ENCODE measurements around the gene CTSZ.
"Not testable (repeated sequence)": the region's sequence is repeated elsewhere in the genome, so short reads cannot be mapped to it uniquely, and the experiment has no call there.

CTSZ gene

GRCh38 chr20:58996226-58996611 is 10.8 kb downstream of the CTSZ start:
- DNase-seq (ENCODE audit: low spot score) = no peak

- no peak for DNase-seq (ENCODE audit: low spot score)
These were observed 11.4 kb downstream of the CTSZ start for GRCh38 chr20:58995461-58996225.

- no peak for DNase-seq (ENCODE audit: low spot score)
These were observed 12.5 kb downstream of the CTSZ start for GRCh38 chr20:58994390-58995159.

DNA sequence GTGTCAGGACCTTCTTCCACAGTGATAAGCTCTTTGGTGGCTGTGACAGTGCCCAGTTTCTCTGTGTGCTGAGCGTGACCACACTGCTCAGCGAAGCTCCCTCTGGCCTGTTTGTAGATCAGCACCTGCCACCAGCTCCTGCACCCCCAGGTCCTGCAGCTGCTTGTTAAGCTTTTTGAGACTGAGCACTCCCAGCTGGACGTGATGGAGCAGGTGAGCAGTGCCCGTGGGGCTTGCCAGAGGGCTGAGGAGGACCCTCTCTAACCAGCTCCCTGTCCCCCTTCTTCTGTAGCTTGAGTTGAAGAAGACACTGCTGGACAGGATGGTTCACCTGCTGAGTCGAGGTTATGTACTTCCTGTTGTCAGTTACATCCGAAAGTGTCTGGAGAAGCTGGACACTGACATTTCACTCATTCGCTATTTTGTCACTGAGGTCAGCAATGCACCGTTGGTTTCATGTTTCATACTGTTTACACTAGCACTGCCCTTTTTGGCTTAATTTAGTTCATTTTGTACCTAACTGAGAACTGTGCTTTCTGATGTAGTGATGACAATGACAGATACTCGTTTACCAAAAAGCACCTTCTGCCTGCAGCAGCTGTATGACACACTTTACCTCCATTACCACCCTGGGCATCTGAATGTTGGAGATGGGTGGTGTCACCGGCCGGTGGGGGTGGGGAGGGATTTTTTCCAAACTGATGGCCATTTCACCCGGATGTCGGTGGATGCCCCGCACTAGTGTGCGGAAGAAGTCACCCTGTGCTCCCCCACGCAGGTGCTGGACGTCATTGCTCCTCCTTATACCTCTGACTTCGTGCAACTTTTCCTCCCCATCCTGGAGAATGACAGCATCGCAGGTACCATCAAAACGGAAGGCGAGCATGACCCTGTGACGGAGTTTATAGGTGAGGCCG is 13.5 kb downstream of the CTSZ start:
- DNase-seq (ENCODE audit: low spot score) = no peak

DNA sequence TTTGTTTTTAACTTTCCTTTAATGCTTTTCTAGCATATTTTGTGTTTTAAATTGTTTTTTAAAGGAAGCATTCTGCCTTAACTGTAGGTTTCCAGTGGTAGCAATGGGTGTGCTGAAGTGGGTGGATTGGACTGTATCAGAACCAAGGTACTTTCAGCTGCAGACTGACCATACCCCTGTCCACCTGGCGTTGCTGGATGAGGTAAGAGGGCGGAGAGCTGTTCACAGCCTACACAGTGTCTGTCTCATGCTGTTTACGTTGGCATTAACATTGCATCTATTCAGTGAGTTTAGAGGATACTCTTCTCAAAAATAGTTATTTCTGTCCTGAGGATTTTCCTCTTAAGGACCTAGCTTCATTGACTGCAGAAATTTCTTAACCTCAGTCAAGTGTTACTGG is 14.1 kb downstream of the CTSZ start:
- DNase-seq (ENCODE audit: low spot score) = no peak

- DNase-seq (ENCODE audit: low spot score) = peak; percentile 55
These were observed 15.3 kb downstream of the CTSZ start for GRCh38 chr20:58991715-58992114.

DNA sequence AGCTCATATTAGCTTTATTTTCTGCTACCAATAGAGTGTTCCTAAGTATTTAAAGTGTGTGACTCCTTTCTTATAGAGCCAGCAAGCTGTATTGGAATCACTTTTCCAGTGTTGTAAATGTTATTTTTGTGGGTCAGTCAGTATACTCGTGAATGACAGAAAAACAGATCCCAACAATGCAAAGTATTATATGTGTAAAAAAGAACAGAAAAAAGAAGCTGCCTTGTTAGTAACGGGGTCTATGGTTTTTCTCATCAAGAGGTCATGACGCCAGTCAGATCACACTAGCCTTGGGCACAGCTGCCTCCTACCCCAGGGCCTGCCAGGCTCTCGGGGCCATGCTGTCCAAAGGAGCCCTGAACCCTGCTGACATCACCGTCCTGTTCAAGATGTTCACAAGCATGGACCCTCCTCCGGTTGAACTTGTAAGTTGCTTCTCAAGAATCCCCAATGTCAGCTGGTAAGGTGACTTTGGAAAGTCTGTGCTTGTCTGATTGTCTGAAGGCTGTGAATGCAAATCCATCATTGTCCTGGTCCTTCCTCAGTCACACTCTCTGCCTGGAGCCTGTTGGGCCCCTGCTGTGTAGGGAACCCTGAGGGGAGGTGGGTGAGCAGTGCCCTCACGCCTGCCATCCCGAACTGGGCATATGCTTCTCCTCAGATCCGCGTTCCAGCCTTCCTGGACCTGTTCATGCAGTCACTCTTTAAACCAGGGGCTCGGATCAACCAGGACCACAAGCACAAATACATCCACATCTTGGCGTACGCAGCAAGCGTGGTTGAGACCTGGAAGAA is 16.2 kb downstream of the CTSZ start:
- no peak for DNase-seq (ENCODE audit: low spot score)

DNA sequence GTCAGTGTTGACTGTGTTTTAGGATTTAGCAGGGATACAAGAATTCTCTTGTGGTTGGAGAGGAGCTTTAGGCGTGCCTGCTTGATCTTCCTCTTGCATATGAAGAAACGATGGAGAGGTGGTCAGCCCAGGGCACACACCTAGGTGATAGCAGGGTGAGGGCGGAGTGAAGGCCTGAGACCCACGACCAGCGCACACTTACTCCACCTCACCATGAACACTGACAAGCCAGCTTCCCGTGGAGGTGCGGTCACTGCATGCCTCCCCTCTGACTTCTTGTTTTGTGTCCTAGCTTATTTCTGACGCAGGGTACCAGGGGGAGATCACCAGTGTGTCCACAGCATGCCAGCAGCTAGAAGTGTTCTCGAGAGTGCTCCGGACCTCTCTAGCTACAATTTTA is 17.9 kb downstream of the CTSZ start:
- no peak for DNase-seq (ENCODE audit: low spot score)

GRCh38 chr20:58988565-58988882 is 18.5 kb downstream of the CTSZ start:
- DNase-seq (ENCODE audit: low spot score) = no peak

- no peak for DNase-seq (ENCODE audit: low spot score)
These were observed 19.1 kb downstream of the CTSZ start for GRCh38 chr20:58987790-58988564.

GRCh38 chr20:58986968-58987517 is 20.0 kb downstream of the CTSZ start:
- DNase-seq (ENCODE audit: low spot score) = no peak

DNA sequence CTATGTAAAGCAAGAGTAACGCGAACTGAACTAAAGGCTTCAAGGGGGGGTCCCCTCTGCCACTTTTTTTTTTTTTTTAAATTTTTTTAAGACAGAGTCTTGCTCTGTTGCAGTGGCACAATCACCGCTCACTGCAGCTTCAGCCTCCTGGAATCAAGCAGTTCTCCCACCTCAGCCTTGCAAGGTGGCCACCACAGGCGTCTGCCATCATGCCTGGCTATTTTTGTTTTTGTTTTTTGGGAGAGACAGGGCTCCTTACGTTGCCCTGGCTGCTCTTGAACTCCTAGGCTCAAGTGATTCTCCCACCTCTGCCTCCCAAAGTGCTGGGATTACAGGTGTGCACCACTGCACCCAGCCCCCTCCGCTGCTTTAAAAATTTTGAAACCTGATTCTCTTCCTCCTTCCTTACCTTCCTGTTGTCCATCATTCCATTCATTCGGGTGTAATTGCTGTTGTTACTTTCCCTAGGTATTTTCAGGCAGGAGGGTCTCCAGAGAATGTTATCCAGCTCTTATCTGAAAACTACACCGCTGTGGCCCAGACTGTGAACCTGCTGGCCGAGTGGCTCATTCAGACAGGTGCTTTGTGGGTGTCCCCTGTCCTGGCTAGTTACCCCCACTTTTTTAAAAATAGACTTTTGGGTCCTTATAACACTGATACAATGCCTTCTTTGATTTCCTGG is 20.6 kb downstream of the CTSZ start:
- DNase-seq (ENCODE audit: low spot score) = no peak

- DNase-seq (ENCODE audit: low spot score) = no peak
These were observed 21.4 kb downstream of the CTSZ start for GRCh38 chr20:58985656-58986055.

- no peak for DNase-seq (ENCODE audit: low spot score)
These were observed 22.4 kb downstream of the CTSZ start for GRCh38 chr20:58984691-58985090.

GRCh38 chr20:58983115-58983468 is 24.0 kb downstream of the CTSZ start:
- not testable (repeated sequence) for DNase-seq (ENCODE audit: low spot score)

- DNase-seq (ENCODE audit: low spot score) = no peak
These were observed 24.5 kb downstream of the CTSZ start for GRCh38 chr20:58982406-58983114.

DNA sequence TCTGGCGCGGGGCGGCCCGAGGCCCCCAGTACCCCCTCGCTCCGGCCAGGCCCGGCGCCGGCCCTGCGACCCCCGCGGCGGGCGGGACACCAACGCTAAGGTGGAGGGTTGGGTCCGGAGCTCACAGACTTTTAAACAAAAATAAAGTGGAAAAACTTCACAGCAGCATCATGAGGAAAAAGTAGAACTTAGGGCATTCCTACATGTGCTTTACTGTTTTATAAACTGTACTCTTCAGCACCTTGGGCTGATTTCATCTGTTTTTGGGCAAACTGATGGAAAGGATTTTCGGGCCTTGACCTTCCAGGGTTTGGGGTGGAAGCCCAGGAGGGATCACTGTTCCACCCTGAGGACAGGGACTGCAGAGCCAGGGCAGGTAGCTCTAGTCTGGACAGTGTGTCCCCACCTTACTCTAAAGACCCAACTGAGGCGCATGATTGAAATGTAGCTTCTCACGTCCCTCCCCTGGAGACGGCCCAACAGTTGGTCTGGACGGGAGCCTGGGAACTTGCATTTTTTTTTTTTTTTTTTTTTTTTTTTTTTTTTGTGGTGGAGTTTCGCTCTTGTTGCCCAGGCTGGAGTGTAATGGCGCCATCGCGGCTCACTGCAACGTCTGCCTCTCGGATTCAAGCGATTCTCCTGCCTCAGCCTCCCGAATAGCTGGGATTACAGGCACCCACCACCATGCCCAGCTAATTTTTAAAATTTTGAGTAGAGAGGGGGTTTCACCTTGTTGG is 25.3 kb downstream of the CTSZ start:
- DNase-seq (ENCODE audit: low spot score) = no peak

DNA sequence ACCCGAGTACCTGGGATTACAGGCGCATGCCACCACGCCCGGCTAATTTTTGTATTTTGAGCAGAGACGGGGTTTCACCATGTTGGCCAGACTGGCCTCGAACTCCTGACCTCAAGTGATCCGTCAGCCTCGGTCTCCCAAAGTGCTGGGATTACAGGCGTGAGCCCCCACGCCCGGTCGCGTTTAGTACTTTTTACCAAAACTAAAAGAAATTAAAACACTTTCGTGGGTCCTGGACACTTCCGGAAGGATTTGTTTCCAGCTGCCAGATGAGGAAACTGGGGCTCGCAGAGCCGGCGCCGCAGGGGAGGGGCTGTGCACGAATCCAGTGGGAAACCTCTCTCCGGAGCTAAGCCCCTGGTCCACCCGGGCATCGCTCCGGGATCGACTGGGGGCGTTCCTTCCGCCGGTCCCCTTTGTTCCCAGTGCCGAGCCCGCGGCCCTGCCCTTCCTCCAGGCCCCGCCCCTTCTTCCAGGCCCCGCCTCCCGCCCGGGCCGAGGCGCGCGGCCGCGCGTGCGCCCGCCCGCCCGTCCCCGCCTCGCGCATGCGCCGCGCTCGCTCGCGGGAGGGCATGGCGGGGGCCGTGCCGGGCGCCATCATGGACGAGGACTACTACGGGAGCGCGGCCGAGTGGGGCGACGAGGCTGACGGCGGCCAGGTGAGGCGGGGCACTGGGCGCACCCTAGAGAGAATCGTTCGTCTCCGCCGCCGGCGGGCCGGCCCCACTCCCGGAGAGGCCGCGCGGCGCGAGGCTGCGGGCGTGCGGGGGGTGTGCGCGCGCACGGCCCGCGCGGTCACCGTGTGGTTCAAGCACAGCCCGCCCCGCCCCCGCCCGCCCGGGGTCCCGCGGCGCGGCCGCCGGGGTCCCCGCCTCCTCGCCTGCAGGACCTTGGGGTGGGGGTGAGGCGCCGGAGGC is 26.1 kb downstream of the CTSZ start, which contains the start of gene NELFCD:
Gene NELFCD (plus strand): TSS at position 546 of the 917 bp plus-strand sequence. CDS start 54 bp downstream, at position 600.
- peak; percentile 68 for DNase-seq (ENCODE audit: low spot score)
